HCT116 (cell line): ENCODE measurements around the gene SDF2. TPM values are rescaled to one million over a fixed set of nuclear protein-coding genes. Genes with fewer than 3 reads are reported as not detected.
"Not testable (repeated sequence)": the region's sequence is repeated elsewhere in the genome, so short reads cannot be mapped to it uniquely, and the experiment has no call there.

Source experiments
- ATAC-seq: fragments of 200-7000 bp; cut with Tn5 transposase; 2 replicates; pipeline ENCODE4 v1.9.1; 2020; ENCODE audit warnings: mild to moderate bottlenecking, moderate library complexity
- BruUV-seq: library from RNA; stranded (reverse); fragments of 400-500 nt; replicated peaks from 2 replicates; lab custom pipeline; 2021; lab: Mats Ljungman, UMichigan
- CTCF ChIA-PET: fragments of 300-600 bp; sonication (Branson Sonifier 250); formaldehyde crosslinking; loops from one replicate; lab custom pipeline; 2021; ENCODE audit warnings: antibody characterized with exemption; lab: Charles Lee
- POLR2A ChIA-PET: fragments of 300-600, 350-600 bp; sonication (Branson Sonifier 250); formaldehyde crosslinking; loops from one replicate; lab custom pipeline; 2021; ENCODE audit warnings: antibody characterized with exemption; lab: Charles Lee
- RAD21 ChIA-PET, 2 experiments: fragments of 300-600 bp; sonication (Branson Sonifier 250); formaldehyde crosslinking; loops; one replicate each; lab custom pipeline; 2023; ENCODE audit warnings: low total read pairs in 2 of 2; ENCODE audit not compliant: uncharacterized antibody in 2 of 2, unreplicated experiment in 2 of 2, low non-redundant PET in 1 of 2; lab: Charles Lee
- DNase-seq: peaks from one replicate; pipeline ENCODE4 v3.0.0-alpha.2; 2010; ENCODE audit warnings: low read depth, low spot score
- H2AFZ ChIP-seq: fragments of 200-600 bp; shearing (Covaris generic), sonication (generic); 2 replicates; pipeline ENCODE4 v1.6.1; 2017; ENCODE audit warnings: low read depth, mixed run types, mixed read lengths, antibody characterized with exemption, low read length; ENCODE audit not compliant: poor library complexity, severe bottlenecking
- H3K27ac ChIP-seq: 2 replicates; pipeline ENCODE4 v1.5.1; 2012; ENCODE audit warnings: low read depth, low read length
- H3K27me3 ChIP-seq: fragments of 200-600 bp; sonication (generic); 2 replicates; pipeline ENCODE4 v1.6.1; 2016; ENCODE audit warnings: mixed run types, low read length, mixed read lengths; ENCODE audit not compliant: insufficient read depth
- H3K36me3 ChIP-seq, 2 experiments: fragments of 200-500 bp in 1 of 2; fragments of 200-600 bp in 1 of 2; sonication (Bioruptor generic) in 1 of 2; sonication (generic) in 1 of 2; 2 replicates each; pipeline versions ENCODE4 v1.5.1 to v1.6.1; 2014 to 2016; ENCODE audit warnings: low read length in 2 of 2, inconsistent platforms in 1 of 2, mixed read lengths in 1 of 2, mixed run types in 1 of 2; ENCODE audit not compliant: insufficient read depth in 2 of 2, control insufficient read depth in 1 of 2
- H3K4me1 ChIP-seq, 2 experiments: fragments of 200-600 bp in 1 of 2; sonication (generic) in 1 of 2; 2 replicates each; pipeline versions ENCODE4 v1.5.1 to v1.6.1; 2012 to 2017; ENCODE audit warnings: low read length in 2 of 2, inconsistent platforms in 1 of 2, mild to moderate bottlenecking in 1 of 2, mixed read lengths in 1 of 2, mixed run types in 1 of 2, moderate library complexity in 1 of 2; ENCODE audit not compliant: insufficient read depth in 2 of 2, control insufficient read depth in 1 of 2
- H3K4me2 ChIP-seq: fragments of 200-600 bp; sonication (generic); 2 replicates; pipeline ENCODE4 v1.6.1; 2017; ENCODE audit warnings: mixed run types, low read length, mixed read lengths
- H3K4me3 ChIP-seq, 2 experiments: fragments of 200-600 bp in 1 of 2; sonication (generic) in 1 of 2; replicated peaks in 1 of 2; 2 replicates each; pipeline ENCODE4 v1.5.1; 2011 to 2016; ENCODE audit warnings: low read length in 2 of 2, control low read depth in 1 of 2, low read depth in 1 of 2, mild to moderate bottlenecking in 1 of 2, mixed read lengths in 1 of 2, mixed run types in 1 of 2
- H3K79me2 ChIP-seq: fragments of 200-600 bp; sonication (generic); 2 replicates; pipeline ENCODE4 v1.6.1; 2017; ENCODE audit warnings: mild to moderate bottlenecking, mixed run types, low read length, moderate library complexity, mixed read lengths; ENCODE audit not compliant: insufficient read depth
- H3K9ac ChIP-seq: fragments of 200-600 bp; sonication (generic); 2 replicates; pipeline ENCODE4 v1.6.1; 2016; ENCODE audit warnings: low read length, mixed read lengths
- H3K9me2 ChIP-seq: fragments of 200-600 bp; sonication (generic), shearing (Covaris generic); 2 replicates; pipeline ENCODE4 v1.6.1; 2017; ENCODE audit warnings: mixed run types, mild to moderate bottlenecking, moderate library complexity; ENCODE audit not compliant: insufficient read depth
- H3K9me3 ChIP-seq, 2 experiments: fragments of 200-500 bp in 1 of 2; fragments of 200-600 bp in 1 of 2; sonication (Bioruptor generic) in 1 of 2; sonication (generic) in 1 of 2; 2 replicates each; pipeline ENCODE4 v1.6.1; 2014 to 2017; ENCODE audit warnings: low read length in 2 of 2, mixed read lengths in 2 of 2, inconsistent platforms in 1 of 2, low read depth in 1 of 2, mild to moderate bottlenecking in 1 of 2, mixed run types in 1 of 2, moderate library complexity in 1 of 2; ENCODE audit not compliant: control insufficient read depth in 1 of 2, insufficient read depth in 1 of 2
- H4K20me1 ChIP-seq: fragments of 200-600 bp; sonication (generic), shearing (Covaris generic); 2 replicates; pipeline ENCODE4 v1.6.1; 2017; ENCODE audit warnings: mixed run types, mild to moderate bottlenecking, moderate library complexity; ENCODE audit not compliant: insufficient read depth
- ATF3 ChIP-seq: IDR thresholded peaks from 2 replicates; pipeline ENCODE4 v1.6.1; 2012
- CEBPB ChIP-seq: IDR thresholded peaks from 2 replicates; pipeline ENCODE4 v1.6.1; 2012; ENCODE audit warnings: low read depth
- EGR1 ChIP-seq: IDR thresholded peaks from 2 replicates; pipeline ENCODE4 v1.6.1; 2012; ENCODE audit warnings: low read depth
- ELF1 ChIP-seq: IDR thresholded peaks from 2 replicates; pipeline ENCODE4 v1.6.1; 2012; ENCODE audit warnings: low read depth, borderline replicate concordance
- EZH2 ChIP-seq: fragments of 200-600 bp; sonication (generic); IDR thresholded peaks from 2 replicates; pipeline ENCODE4 v1.6.1; 2017; ENCODE audit warnings: antibody characterized with exemption, mixed run types
- MAX ChIP-seq: IDR thresholded peaks from 2 replicates; pipeline ENCODE4 v1.6.1; 2012
- POLR2AphosphoS5 ChIP-seq: IDR thresholded peaks from 2 replicates; pipeline ENCODE4 v1.6.1; 2011; ENCODE audit warnings: mild to moderate bottlenecking, low read depth, low read length, moderate library complexity
- RAD21 ChIP-seq: IDR thresholded peaks from 2 replicates; pipeline ENCODE4 v1.6.1; 2012; ENCODE audit warnings: low read depth, mild to moderate bottlenecking
- REST ChIP-seq: IDR thresholded peaks from 2 replicates; pipeline ENCODE4 v1.6.1; 2012; ENCODE audit warnings: low read depth
- SIN3A ChIP-seq: IDR thresholded peaks from 2 replicates; pipeline ENCODE4 v1.6.1; 2012; ENCODE audit warnings: low read depth
- SRF ChIP-seq: IDR thresholded peaks from 2 replicates; pipeline ENCODE4 v1.6.1; 2012; ENCODE audit warnings: low read depth
- TCF7L2 ChIP-seq: IDR thresholded peaks from 2 replicates; pipeline ENCODE4 v1.7.0; 2011; ENCODE audit warnings: borderline replicate concordance, inconsistent platforms; ENCODE audit not compliant: insufficient read depth, insufficient read length; ENCODE audit errors: extremely low read depth
- YY1 ChIP-seq: IDR thresholded peaks from 2 replicates; pipeline ENCODE4 v1.6.1; 2011; ENCODE audit warnings: low read length, low read depth, moderate library complexity, mild to moderate bottlenecking; ENCODE audit not compliant: insufficient replicate concordance; ENCODE audit errors: extremely low read depth
- ZBTB33 ChIP-seq: IDR thresholded peaks from 2 replicates; pipeline ENCODE4 v1.6.1; 2011; ENCODE audit warnings: mild to moderate bottlenecking, low read length, moderate library complexity; ENCODE audit not compliant: insufficient replicate concordance; ENCODE audit errors: extremely low read depth
- ZNF274 ChIP-seq: fragments of 200-500 bp; sonication (Bioruptor generic); IDR thresholded peaks from 2 replicates; pipeline ENCODE4 v1.6.1; 2014; ENCODE audit warnings: mild to moderate bottlenecking, low read depth, low read length, inconsistent platforms
- intact Hi-C: fragments of 100-400 bp; cut with micrococcal nuclease; formaldehyde crosslinking; loops from 2 replicates; pipeline ENCODE4 v1.10.0; 2022
- total RNA-seq: library from RNA; stranded (reverse); gene quantifications from one replicate; pipeline ENCODE4 v1.2.1, GENCODE V29; 2021; ENCODE audit not compliant: unreplicated experiment

Gene SDF2
- total RNA-seq, 1 experiment from 2014 or later = 41.3 TPM

- H3K27ac ChIP-seq = no peak overlapping the region
- no peaks in the 10 kb centered on the region for H3K27me3 ChIP-seq
- ChIA-PET POLR2A (no interaction called here), RAD21 (no interaction called here), CTCF (interaction anchor here (1.1 to 1.3 kb wide), 2 partner anchors 11 to 39 kb away, joined by 3 to 6 read pairs; partner anchors contain the start of gene PIGS)
- H2AFZ ChIP-seq = no peak overlapping the region
- H3K9ac ChIP-seq = no peak overlapping the region
- H3K4me3 ChIP-seq = no peak overlapping the region
- intact Hi-C loops = no loop called here
- no peak overlapping the region for H3K4me2 ChIP-seq
- H3K79me2 ChIP-seq = no peaks in the 10 kb centered on the region
- no peak for ATAC-seq
- H3K4me1 ChIP-seq = no peaks in the 10 kb centered on the region
- peaks cover 20 to 35% of the 10 kb centered on the region in 2 experiments; a peak in 3 of 4 replicates for H3K36me3 ChIP-seq
- no TSS peak for BruUV-seq
- no peaks in the 10 kb centered on the region for H4K20me1 ChIP-seq
- no peak for DNase-seq
- H3K9me3 ChIP-seq = no peaks in the 10 kb centered on the region
- no peak for TF ChIP-seq TCF7L2
- no peak for TF ChIP-seq EZH2
- no peak for TF ChIP-seq ATF3
- no peak for TF ChIP-seq RAD21
- TF ChIP-seq SRF = no peak
- no peak for TF ChIP-seq CEBPB
- no peak for TF ChIP-seq REST
- no peak for TF ChIP-seq ELF1
- TF ChIP-seq ZNF274 = no peak
- no peak for TF ChIP-seq SIN3A
- TF ChIP-seq YY1 = no peak
- TF ChIP-seq EGR1 = no peak
- no peak for TF ChIP-seq POLR2AphosphoS5
- TF ChIP-seq MAX = no peak
- no peak for TF ChIP-seq ZBTB33
- TF ChIP-seq, all 23 proteins: peak for 0
- no peaks in the 10 kb centered on the region for H3K9me2 ChIP-seq
Observed at GRCh38 chr17:28610376-28610775, 51.3 kb downstream of the SDF2 start.

- BruUV-seq, H3K4me3 ChIP-seq, H3K4me2 ChIP-seq, H3K27ac ChIP-seq, POLR2A ChIA-PET, RAD21 ChIA-PET, H3K36me3 ChIP-seq, DNase-seq, H3K79me2 ChIP-seq, H3K27me3 ChIP-seq, H3K9me2 ChIP-seq, intact Hi-C loops, CTCF ChIA-PET, H4K20me1 ChIP-seq, H3K9me3 ChIP-seq, H3K9ac ChIP-seq, H2AFZ ChIP-seq, ATAC-seq: not testable (repeated sequence)
- H3K4me1 ChIP-seq = peaks cover 4 to 15% of the 10 kb centered on the region in 2 experiments; a peak in 2 of 4 replicates
Observed at GRCh38 chr17:28604031-28604430, 57.7 kb downstream of the SDF2 start.
